HG02938 (cell line): Measurements from ENCODE around the gene ATOX1.

ENCODE experiments used
- ATAC-seq: cut with Tn5 transposase; IDR thresholded peaks from one replicate; pipeline ENCODE4 v1.9.1; 2021; ENCODE audit warnings: mild to moderate bottlenecking, moderate library complexity; ENCODE audit not compliant: unreplicated experiment

Gene ATOX1

DNA sequence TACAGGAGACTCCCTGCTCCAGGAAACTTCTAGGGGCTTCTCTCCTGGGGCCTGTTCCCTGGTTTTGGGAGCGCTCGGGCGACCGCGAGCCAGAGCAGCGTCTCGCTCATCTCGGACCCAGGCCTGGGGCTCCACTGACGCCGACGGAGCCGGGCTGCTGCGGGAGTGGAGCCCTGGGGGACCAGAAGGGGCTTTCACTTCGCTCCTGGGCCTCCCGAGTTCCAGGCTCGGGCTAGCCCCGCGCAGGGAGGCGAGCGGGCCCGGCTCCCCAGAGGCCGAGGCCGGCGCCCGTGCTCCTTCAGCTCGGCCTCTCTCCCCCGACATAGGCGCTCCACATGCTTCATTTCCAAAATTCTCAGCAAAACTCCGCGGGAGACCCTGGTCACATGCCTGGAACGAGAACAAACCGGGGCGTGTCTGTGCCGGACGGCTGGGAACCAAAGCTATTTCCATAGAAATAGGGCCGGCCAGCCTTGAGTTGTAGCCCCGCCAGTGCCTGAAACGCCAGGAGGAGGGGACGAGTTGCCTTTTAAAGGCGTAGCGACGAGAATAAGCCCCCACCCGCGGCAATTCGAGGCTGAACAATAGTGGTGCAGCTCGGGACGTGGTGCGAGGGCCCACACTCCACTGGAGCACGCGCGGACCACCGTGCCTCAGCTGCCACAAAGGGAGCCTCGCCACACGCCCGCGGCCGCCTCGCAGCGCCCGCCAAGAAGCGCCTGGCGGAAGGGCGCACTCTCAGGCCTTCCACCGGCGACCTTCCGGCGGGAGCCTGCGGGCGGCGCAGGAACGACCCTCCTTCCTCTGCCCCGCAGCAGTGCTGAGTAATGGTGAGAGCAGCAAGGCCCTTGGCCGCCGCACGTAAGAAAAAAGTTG lies 12.2 kb upstream of the ATOX1 start:
- peak; percentile 23 for ATAC-seq

GRCh38 chr5:151766975-151767374 lies 8.5 kb upstream of the ATOX1 start:
- no peak for ATAC-seq

GRCh38 chr5:151764801-151765200 lies 6.4 kb upstream of the ATOX1 start:
- ATAC-seq, result no peak

DNA sequence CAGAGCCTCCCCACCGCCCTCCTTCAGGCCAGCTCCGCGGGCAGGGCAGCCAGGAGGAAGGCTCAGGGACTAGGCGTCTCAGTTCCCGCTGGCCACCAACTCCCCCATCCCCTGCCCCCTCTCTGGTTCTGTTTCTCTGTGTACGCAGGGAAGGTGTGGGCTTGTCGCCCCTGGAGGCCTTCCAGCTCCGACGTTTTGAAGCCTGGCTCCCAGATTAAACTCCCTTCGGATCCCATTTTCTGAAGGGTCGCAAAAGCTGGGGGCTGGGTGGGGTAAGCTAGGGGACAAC lies 346 bp downstream of the ATOX1 start:
- ATAC-seq, result peak; percentile 25

GRCh38 chr5:151757233-151758140 lies 944 bp downstream of the ATOX1 start:
- peak; percentile 21 for ATAC-seq

DNA sequence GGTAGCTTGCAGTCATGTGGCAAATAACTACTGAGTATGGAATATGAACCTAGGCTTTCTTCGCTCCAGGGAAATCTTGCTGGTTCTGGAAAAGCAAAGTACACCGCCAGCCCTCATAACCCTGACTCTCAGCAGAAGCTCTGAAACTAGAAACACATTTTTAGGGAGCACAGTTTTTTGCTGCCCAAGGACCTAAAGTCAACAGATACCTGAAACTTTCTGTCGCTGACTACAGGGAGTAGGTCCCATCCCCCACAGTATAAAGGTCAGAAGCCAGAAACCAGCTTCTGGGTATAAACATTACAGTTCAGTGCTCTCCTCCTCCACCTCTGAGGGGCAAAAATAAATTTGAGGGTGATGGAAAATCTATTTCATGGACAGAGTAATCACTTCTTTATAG lies 3.0 kb downstream of the ATOX1 start:
- no peak for ATAC-seq

GRCh38 chr5:151751593-151751992 lies 6.8 kb downstream of the ATOX1 start:
- ATAC-seq, result no peak

GRCh38 chr5:151751091-151751490 lies 7.3 kb downstream of the ATOX1 start:
- no peak for ATAC-seq

GRCh38 chr5:151750121-151750520 lies 8.3 kb downstream of the ATOX1 start:
- ATAC-seq, result no peak

DNA sequence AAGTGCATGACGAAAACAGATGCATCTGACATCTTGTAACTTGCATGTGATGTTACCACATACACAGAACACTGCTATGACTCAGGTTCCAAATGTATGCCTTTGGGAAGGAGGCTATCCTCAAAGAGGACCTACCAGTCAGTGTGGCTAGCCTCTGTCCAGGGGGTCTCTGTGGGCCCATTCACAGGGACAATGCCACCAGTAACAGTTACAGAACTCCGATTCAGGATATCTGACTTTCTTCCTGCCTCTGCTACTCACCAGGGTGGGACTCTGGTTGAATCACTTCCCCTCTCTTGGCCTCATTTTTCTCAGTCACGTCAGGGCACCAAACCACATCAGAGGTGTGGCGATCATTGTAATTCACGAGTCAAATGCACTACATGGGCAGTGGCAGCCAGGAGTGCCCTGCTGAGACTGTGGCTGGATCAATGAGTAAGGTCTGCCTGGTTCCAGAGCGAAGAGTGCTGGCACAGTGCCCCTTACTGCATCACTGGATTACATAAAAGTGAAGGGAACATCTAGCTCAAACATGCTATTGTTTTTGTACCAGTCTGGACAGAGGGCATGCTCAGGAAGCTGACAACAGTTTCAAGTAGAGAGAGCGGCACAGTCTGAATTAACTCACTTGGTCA lies 13.2 kb downstream of the ATOX1 start:
- no peak for ATAC-seq

DNA sequence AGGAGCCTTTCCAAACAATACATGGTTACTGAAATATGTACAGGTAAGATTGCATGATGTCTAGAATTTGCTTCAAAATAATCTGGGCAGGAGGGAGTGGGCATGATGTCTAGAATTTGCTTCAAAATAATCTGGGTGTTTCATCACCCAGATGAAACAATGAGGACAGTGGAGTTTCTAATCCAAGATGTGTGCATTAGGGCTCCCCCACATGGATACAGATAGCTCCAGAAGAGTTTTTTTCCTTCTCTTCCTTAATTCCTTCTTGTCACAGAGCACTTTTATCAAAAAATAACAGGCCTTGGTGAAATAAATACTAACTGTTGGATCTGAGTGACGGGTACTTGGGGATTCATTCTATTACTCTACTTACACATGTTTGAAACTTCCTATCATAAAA lies 14.9 kb downstream of the ATOX1 start:
- ATAC-seq, result no peak

DNA sequence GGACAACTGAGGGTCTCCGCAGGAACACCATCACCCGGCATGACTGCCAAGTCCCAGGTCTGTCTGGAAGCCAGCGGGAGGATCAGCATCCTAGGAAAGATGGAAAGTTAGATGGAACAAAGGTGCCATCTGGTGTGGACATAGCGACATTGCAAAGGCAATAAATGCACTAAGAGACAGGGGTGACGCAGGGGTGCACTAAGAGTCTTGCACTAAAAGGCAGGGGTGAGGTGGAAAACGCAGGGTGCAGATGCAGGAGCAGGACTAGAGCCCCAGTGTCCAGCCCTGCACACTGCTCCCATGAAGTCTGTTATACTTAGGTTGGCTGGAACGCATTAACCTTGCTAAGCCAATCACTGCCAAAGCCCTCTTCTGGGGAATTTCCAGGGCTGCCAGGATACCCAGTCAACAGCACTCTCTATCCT lies 15.5 kb downstream of the ATOX1 start:
- ATAC-seq, result no peak

DNA sequence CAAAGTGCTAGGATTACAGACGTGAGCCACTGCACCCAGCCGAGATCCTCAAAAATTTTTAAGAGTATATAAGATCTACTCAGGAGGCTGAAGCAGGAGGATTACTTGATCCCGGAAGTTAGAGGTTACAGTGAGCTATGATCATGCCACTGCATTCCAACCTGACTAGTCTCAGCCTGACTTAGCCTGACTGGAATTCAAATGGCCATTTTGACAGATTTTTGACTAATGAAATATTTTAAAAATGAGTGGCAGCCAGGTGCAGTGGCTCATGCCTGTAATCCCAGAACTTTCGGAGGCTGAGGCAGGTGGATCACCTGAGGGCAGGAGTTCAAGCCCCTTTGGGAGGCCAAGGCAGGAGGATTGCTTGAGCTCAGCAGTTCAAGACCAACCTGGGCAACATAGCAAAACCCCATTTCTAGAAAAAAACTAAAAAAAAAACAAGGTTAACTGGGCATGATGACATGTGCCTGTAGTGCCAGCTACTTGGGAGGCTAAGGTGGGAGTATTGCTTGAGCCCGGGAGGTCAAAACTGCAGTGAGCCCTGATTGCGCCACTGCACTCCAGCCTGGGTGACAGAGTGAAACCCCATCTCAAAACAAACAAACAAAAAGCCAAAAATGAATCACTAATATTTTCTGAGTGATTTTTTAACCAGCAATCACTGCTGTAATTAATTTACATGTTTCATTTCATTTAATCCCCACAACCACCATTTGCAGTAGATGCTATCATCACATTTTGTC lies 16.6 kb downstream of the ATOX1 start:
- no peak for ATAC-seq

DNA sequence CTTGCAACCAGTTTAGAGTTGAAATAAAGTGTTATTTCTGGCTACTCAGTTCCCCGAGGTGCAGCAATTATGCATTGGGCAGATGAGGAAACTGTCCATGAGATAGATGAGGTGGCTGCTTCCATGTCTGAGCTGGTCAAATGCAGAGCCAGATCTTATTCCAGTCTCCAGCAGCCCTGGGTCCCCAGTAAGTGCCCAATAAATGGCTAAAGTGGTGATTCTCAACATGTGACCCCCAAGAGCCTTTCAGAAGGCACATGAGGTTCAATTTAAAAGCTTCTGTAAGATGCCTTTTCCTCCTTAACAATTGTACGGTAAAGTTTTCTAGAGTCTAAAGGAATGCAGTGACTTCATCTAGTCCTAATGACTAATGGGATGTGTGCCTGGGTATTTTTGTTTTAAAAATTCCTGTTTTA lies 17.5 kb downstream of the ATOX1 start:
- peak; percentile 14 for ATAC-seq

DNA sequence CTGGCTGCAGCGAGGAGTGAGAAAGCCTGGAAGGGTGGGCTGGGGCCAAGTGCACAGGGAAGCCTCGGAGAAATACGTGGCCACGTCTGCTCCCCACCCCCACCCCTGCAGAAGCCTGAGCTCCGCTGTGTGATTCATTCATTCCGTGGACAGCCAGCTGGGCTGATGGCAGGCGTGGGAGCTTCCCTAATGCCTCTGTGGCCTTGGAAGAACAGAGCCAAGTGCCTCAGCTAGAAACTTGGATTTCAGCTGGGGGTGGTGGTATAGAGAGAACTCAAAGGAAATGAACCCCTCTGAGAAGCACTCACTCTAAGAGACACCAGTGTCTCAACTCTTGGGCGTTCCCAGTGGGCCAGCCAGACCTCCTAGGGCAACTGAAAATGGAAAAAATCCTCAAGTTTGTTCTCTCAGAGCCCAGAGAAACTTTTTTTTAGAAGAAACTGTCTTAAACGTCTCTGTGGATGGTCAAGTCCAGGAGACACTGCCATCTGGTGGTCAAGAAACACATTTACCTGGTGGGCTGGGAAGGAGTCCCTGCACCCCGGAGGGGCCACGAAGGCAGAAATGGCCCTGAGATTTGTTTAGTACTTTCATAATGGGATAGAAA lies 18.0 kb downstream of the ATOX1 start:
- peak; percentile 77 for ATAC-seq

DNA sequence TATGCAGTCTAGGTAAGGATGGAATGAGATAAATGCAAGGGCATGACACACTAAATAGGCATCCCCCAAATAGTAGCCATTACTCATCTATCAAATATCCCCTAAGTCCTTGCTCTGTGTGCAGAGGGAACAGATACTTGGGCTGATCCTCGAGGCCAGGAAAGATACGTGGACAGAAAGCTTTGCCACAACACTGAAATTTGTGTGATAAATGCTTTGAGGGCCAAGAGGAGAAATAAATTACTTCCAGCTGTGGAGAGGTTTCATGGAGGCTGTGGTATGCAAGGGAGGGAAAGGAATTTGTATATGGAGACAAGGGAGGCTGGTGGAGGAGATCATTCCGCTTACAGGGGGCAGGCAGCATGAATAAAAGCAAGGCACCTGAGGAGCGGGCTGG lies 18.5 kb downstream of the ATOX1 start:
- no peak for ATAC-seq

GRCh38 chr5:151739395-151739794 lies 19.0 kb downstream of the ATOX1 start:
- ATAC-seq, result no peak

- ATAC-seq, result no peak
These were observed 20.1 kb downstream of the ATOX1 start for GRCh38 chr5:151738125-151738848.

DNA sequence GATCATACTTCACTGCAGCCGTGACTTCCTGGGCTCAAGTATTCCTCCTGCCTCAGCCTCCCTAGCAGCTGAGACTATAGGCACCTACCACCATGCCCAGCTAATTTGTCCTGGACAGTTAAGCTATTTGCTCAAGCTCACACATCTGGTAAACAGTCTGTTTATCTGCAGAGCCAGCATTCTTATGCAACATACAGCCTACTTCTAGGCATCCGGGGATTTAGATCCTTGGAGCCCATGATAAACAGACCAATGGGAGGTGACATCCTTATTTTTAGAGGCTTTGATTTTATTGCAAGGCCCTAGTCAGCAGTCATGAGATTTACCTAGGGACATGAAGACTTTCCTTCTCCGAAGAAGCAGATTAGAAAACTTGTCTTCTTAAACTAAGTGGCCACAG lies 21.0 kb downstream of the ATOX1 start:
- no peak for ATAC-seq

DNA sequence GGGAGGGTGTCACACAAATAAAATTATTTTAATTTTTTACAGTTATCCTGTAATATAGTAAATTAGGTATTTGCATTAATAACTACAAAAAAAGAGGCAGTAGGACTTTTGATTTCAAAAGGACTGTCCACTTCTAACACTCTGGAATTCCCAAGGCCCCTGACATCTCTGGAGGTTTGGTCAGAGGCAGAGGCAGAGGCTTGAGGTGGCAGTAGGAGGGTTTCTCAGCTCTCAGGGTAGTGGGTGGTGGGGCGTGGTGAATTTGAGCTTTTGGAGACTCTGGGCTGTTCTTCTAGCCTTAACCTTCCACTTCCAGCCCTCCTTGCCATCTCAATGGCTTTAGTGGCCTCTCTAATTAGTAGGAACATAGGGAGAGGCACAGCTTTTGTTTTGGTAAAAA lies 22.8 kb downstream of the ATOX1 start:
- ATAC-seq, result no peak
